CD8-positive, alpha-beta memory T cell (primary cell): Measurements from ENCODE around the gene FARP2. TPM values are rescaled to one million over a fixed set of nuclear protein-coding genes. Genes with fewer than 3 reads are reported as not detected.

Experiments
- CTCF ChIA-PET: fragments of 350-600 bp; sonication (Branson Sonifier 250); formaldehyde crosslinking; loops from one replicate; lab custom pipeline; 2021; ENCODE audit warnings: antibody characterized with exemption; lab: Charles Lee
- POLR2A ChIA-PET: fragments of 350-600 bp; sonication (Branson Sonifier 250); formaldehyde crosslinking; loops from one replicate; lab custom pipeline; 2021; ENCODE audit warnings: antibody characterized with exemption; lab: Charles Lee
- DNase-seq, 5 donors: peaks; one replicate each; pipeline versions ENCODE4 v3.0.0 to v3.0.0-alpha.2; 2020 to 2022; ENCODE audit warnings: mixed read lengths in 1 of 5
- H3K27ac ChIP-seq: one replicate; pipeline ENCODE4 v1.7.0; 2013; ENCODE audit warnings: low read depth, mild to moderate bottlenecking, low read length, moderate library complexity
- H3K27me3 ChIP-seq: 2 replicates; pipeline ENCODE4 v1.7.0; 2013; ENCODE audit warnings: low read length, mild to moderate bottlenecking; ENCODE audit not compliant: insufficient read depth, poor library complexity, severe bottlenecking
- H3K36me3 ChIP-seq: 2 replicates; pipeline ENCODE4 v1.7.0; 2013; ENCODE audit warnings: mild to moderate bottlenecking, low read length, moderate library complexity; ENCODE audit not compliant: insufficient read depth
- H3K4me1 ChIP-seq: 2 replicates; pipeline ENCODE4 v1.7.0; 2013; ENCODE audit warnings: mild to moderate bottlenecking, low read length, moderate library complexity; ENCODE audit not compliant: insufficient read depth
- H3K4me3 ChIP-seq: 2 replicates; pipeline ENCODE4 v1.7.0; 2013; ENCODE audit warnings: mild to moderate bottlenecking, low read length
- H3K9me3 ChIP-seq: 2 replicates; pipeline ENCODE4 v1.7.0; 2013; ENCODE audit warnings: mild to moderate bottlenecking, low read length
- H3K27ac Mint-ChIP-seq, 8 donors: one replicate each; pipeline ENCODE4 v1.8.0; 2020 to 2021; ENCODE audit warnings: mixed read lengths in 8 of 8, mild to moderate bottlenecking in 6 of 8, inconsistent platforms in 3 of 8, moderate library complexity in 3 of 8
- H3K27me3 Mint-ChIP-seq, 2 donors: one replicate each; pipeline ENCODE4 v1.8.0; 2020 to 2021; ENCODE audit warnings: mixed read lengths in 2 of 2, mild to moderate bottlenecking in 1 of 2, moderate library complexity in 1 of 2
- H3K36me3 Mint-ChIP-seq, 3 donors: one replicate each; pipeline ENCODE4 v1.8.0; 2020 to 2021; ENCODE audit warnings: mixed read lengths in 3 of 3, inconsistent platforms in 1 of 3, mild to moderate bottlenecking in 1 of 3
- H3K4me1 Mint-ChIP-seq, 3 donors: one replicate each; pipeline ENCODE4 v1.8.0; 2020 to 2021; ENCODE audit warnings: mixed read lengths in 3 of 3, inconsistent platforms in 1 of 3, mild to moderate bottlenecking in 1 of 3
- H3K4me3 Mint-ChIP-seq, 7 donors: one replicate each; pipeline ENCODE4 v1.8.0; 2020 to 2021; ENCODE audit warnings: mixed read lengths in 7 of 7, mild to moderate bottlenecking in 6 of 7, moderate library complexity in 4 of 7, inconsistent platforms in 2 of 7
- H3K9me3 Mint-ChIP-seq, 5 donors: one replicate each; pipeline ENCODE4 v1.8.0; 2020 to 2022; ENCODE audit warnings: mixed read lengths in 5 of 5, mild to moderate bottlenecking in 3 of 5, moderate library complexity in 2 of 5, inconsistent platforms in 1 of 5
- polyA plus RNA-seq: library from polyadenylated mRNA; unstranded; fragments of 300-500 nt; fragmentation: Illumina TruSeq; gene quantifications from one replicate; pipeline ENCODE4 v1.2.3, GENCODE V29; 2021
- total RNA-seq, 2 experiments: library from RNA; stranded (reverse); gene quantifications; one replicate each; pipeline ENCODE4 v1.2.3, GENCODE V29; 2021

Gene FARP2, protein sequence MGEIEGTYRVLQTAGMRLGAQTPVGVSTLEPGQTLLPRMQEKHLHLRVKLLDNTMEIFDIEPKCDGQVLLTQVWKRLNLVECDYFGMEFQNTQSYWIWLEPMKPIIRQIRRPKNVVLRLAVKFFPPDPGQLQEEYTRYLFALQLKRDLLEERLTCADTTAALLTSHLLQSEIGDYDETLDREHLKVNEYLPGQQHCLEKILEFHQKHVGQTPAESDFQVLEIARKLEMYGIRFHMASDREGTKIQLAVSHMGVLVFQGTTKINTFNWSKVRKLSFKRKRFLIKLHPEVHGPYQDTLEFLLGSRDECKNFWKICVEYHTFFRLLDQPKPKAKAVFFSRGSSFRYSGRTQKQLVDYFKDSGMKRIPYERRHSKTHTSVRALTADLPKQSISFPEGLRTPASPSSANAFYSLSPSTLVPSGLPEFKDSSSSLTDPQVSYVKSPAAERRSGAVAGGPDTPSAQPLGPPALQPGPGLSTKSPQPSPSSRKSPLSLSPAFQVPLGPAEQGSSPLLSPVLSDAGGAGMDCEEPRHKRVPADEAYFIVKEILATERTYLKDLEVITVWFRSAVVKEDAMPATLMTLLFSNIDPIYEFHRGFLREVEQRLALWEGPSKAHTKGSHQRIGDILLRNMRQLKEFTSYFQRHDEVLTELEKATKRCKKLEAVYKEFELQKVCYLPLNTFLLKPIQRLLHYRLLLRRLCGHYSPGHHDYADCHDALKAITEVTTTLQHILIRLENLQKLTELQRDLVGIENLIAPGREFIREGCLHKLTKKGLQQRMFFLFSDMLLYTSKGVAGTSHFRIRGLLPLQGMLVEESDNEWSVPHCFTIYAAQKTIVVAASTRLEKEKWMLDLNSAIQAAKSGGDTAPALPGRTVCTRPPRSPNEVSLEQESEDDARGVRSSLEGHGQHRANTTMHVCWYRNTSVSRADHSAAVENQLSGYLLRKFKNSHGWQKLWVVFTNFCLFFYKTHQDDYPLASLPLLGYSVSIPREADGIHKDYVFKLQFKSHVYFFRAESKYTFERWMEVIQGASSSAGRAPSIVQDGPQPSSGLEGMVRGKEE
- total RNA-seq (10 to 100 TPM; 32.8 to 36.0 TPM), polyA plus RNA-seq (10.4 TPM)

DNA sequence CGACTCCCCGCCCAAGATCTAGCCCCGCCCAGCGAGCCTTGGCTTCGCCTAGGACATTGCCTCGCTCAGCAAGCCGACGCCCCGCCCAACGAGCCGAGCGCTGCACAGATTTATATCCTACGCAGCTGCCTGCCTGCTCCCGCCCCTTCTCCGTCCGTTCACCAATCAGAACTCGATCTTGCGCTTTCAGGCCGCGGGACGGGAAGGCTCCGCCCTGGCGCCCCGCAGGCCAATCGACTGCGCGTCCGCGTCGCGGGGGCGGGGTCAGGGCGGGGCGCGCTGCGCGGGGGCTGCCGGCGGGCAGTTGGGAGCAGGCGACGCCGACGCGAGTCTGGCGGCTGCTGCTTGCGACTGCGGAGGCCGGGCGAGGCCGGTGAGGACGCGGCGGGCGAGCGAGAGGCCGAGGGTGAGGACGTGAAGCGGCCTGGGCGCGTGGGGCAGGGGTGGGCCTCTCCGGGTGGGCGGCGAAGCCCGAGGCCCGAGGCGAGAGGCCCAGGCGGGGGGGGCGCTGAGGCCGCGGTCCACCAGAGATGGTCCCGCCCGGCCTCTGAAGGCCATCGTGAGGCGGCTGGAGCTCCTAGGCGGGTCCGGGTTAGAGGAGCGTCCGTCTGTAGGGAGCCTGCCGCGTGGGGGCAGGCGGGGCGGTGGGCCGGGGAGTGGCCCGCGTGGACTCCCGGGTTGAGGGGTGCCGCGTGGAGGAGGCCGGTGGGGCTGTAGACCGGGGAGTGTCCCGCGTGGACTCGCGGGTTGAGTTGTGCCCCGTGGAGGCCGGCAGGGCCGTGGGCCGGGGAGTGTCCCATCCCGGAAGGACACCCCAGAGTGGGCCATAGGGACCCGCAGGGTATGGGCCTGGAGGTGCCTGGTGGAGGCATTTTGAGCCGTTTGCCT, at the start of gene FARP2:
Gene FARP2 (plus strand): TSS at position 303 of the 888 bp plus-strand sequence. CDS start 16,823 bp downstream, outside the sequence.
- Mint-ChIP-seq H3K4me1 (peaks cover 15 to 31% (median 18%) of the 10 kb centered on the region in 3 donors), H3K27ac (peak within 1 kb of the TSS; percentile 58 to 96 (median 88)), H3K36me3 (peaks cover 0 to 33% (median 7%) of the 10 kb centered on the region in 3 donors), H3K4me3 (peak within 1 kb of the TSS; percentile 74 to 92 (median 87)), H3K27me3 (no peaks in the 10 kb centered on the region), H3K9me3 (no peaks in the 10 kb centered on the region)
- Histone ChIP-seq H3K27ac (peak within 1 kb of the TSS; percentile 44), H3K9me3 (no peaks in the 10 kb centered on the region), H3K36me3 (peaks cover 9% of the 10 kb centered on the region), H3K27me3 (no peaks in the 10 kb centered on the region), H3K4me1 (peaks cover 11% of the 10 kb centered on the region), H3K4me3 (peak within 1 kb of the TSS; percentile 58)
- CTCF ChIA-PET, result no interaction called here
- POLR2A ChIA-PET, result no interaction called here
- peak; percentile 94 to 98 (median 97) for DNase-seq

DNA sequence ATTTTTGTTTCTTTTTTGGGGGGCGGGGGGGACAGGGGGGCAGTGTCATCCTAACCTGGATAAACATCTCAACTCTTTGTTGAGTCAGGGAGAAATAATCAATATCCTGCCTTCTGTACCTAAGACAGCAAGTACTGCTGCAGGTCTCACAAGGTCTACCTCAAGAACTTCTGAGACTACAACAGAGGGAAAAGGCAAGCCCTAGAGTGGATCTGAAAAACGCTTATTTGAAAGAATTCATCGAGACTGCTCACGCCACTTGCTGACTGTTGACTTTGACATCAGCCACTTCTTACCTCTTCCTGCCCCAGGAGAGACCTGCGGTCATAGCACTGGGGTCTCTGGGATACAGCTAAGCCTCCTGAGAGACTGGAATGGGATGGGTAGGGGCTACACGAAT, 49.0 kb upstream of the FARP2 start:
- Histone ChIP-seq H3K27ac (no peak overlapping the region), H3K9me3 (no peaks in the 10 kb centered on the region), H3K4me1 (peaks cover 43% of the 10 kb centered on the region), H3K4me3 (no peak overlapping the region), H3K36me3 (no peaks in the 10 kb centered on the region), H3K27me3 (no peaks in the 10 kb centered on the region)
- POLR2A ChIA-PET, result interaction anchor here (0.6 kb wide), 1 partner anchor 60 kb away, joined by 3 read pairs; no protein-coding TSS in a partner anchor
- Mint-ChIP-seq H3K27ac (peak overlapping the region in 6 of 8 donors; percentile 32 to 74 (median 50)), H3K4me1 (peaks cover 68 to 91% (median 82%) of the 10 kb centered on the region in 3 donors), H3K27me3 (no peaks in the 10 kb centered on the region), H3K9me3 (no peaks in the 10 kb centered on the region), H3K4me3 (peak overlapping the region in 2 of 7 donors; percentile 8 to 18), H3K36me3 (peaks cover 0 to 5% (median 2%) of the 10 kb centered on the region in 3 donors)
- no peak for DNase-seq
- CTCF ChIA-PET, result no interaction called here

DNA sequence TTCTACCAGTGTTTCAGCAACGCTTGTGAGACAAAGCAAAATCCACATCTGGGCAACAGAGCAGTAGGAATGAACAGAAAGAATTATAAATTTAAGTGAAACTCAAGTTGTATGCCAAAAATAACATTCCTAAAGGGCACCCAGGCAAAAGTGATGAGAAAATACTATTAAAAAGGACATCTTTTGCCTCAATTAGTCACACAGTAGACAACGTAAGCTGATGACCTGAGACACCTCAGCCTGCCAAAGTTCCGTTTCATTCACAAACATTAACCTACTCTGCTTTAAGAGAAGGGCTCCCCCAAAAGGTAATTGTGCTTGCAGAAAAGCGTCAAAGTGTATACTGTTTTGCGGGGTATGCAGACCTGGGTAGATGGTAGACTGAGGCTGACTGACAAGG, 47.8 kb upstream of the FARP2 start:
- H3K36me3 Mint-ChIP-seq, result peaks cover 0 to 5% (median 2%) of the 10 kb centered on the region in 3 donors
- Histone ChIP-seq H3K27ac (no peak overlapping the region), H3K4me1 (peaks cover 36% of the 10 kb centered on the region), H3K27me3 (no peaks in the 10 kb centered on the region), H3K9me3 (no peaks in the 10 kb centered on the region), H3K4me3 (no peak overlapping the region), H3K36me3 (no peaks in the 10 kb centered on the region)
- peaks cover 64 to 92% (median 82%) of the 10 kb centered on the region in 3 donors for H3K4me1 Mint-ChIP-seq
- peak overlapping the region in 6 of 8 donors; percentile 62 to 92 (median 72) for H3K27ac Mint-ChIP-seq
- DNase-seq, result no peak
- ChIA-PET POLR2A (no interaction called here), CTCF (no interaction called here)
- no peaks in the 10 kb centered on the region for H3K27me3 Mint-ChIP-seq
- H3K4me3 Mint-ChIP-seq, result no peak overlapping the region
- no peaks in the 10 kb centered on the region for H3K9me3 Mint-ChIP-seq

DNA sequence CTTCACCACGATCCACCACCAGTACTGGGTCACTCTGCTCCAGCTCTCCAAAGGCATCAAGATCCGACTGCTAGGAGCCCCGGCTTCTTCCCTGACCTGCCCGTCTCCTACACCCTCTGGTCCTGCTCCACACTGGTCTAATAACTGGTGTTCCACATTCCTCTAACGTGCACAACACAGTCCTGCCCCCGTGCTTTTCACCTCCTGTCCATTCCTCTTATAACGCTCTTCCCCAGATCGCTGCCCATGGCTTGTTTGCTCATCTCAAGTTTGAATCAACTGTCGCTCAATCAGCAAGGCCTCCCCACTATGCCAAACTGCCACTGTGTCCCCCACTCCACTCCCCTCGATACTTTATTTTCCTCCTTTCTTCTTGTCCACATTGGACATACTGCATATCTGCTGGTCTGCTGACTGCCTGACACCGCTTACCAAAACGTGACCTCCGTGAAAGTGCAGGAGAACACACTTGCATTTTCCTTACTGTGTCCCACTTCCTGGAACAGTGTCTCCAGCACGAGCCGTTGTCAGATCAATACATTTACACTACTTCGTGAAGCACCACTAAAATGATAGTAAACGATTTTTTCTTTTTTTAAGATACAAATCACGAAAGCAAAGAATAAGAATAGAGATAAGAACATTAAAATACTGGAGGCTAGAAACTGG, 47.1 kb upstream of the FARP2 start:
- CTCF ChIA-PET, result no interaction called here
- Mint-ChIP-seq H3K27me3 (no peaks in the 10 kb centered on the region), H3K4me1 (peaks cover 62 to 92% (median 80%) of the 10 kb centered on the region in 3 donors), H3K9me3 (no peaks in the 10 kb centered on the region), H3K4me3 (peak overlapping the region in 1 of 7 donors; percentile 40), H3K36me3 (peaks cover 0 to 5% (median 2%) of the 10 kb centered on the region in 3 donors), H3K27ac (peak overlapping the region; percentile 70 to 100 (median 92))
- no peak for DNase-seq
- Histone ChIP-seq H3K4me3 (no peak overlapping the region), H3K9me3 (no peaks in the 10 kb centered on the region), H3K27ac (peak overlapping the region; percentile 5), H3K36me3 (no peaks in the 10 kb centered on the region), H3K4me1 (peaks cover 41% of the 10 kb centered on the region), H3K27me3 (no peaks in the 10 kb centered on the region)
- POLR2A ChIA-PET, result no interaction called here

DNA sequence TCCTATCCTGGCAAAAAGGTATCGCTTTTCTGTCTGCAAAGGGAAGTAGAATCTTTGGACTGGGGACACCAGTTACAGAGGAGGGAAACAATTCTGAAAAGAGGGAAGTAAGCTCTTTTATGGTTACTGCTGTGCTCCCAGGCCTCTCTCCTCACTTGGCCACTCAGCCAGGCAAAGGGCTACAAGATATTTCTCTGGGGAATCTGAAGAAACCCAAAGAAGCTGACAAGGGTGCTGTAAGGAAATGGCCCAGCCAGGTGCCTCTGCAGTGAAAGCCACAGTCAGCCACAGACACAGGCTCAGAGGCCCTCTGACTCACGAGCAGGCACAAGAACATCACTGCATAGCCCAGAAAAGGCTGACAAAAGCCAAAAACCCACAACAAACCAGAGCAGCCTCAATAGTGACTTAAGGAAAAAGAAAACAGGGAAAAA, 46.4 kb upstream of the FARP2 start:
- CTCF ChIA-PET, result no interaction called here
- H3K4me3 Mint-ChIP-seq, result peak overlapping the region; percentile 5 to 69 (median 33)
- peak; percentile 38 to 80 (median 48) for DNase-seq
- H3K27ac Mint-ChIP-seq, result peak overlapping the region; percentile 70 to 100 (median 92)
- no peaks in the 10 kb centered on the region for H3K27me3 Mint-ChIP-seq
- Histone ChIP-seq H3K4me1 (peaks cover 48% of the 10 kb centered on the region), H3K27ac (peak overlapping the region; percentile 5), H3K27me3 (no peaks in the 10 kb centered on the region), H3K4me3 (no peak overlapping the region), H3K36me3 (no peaks in the 10 kb centered on the region), H3K9me3 (no peaks in the 10 kb centered on the region)
- peaks cover 0 to 8% (median 2%) of the 10 kb centered on the region in 3 donors for H3K36me3 Mint-ChIP-seq
- no peaks in the 10 kb centered on the region for H3K9me3 Mint-ChIP-seq
- POLR2A ChIA-PET, result no interaction called here
- peaks cover 64 to 91% (median 80%) of the 10 kb centered on the region in 3 donors for H3K4me1 Mint-ChIP-seq

DNA sequence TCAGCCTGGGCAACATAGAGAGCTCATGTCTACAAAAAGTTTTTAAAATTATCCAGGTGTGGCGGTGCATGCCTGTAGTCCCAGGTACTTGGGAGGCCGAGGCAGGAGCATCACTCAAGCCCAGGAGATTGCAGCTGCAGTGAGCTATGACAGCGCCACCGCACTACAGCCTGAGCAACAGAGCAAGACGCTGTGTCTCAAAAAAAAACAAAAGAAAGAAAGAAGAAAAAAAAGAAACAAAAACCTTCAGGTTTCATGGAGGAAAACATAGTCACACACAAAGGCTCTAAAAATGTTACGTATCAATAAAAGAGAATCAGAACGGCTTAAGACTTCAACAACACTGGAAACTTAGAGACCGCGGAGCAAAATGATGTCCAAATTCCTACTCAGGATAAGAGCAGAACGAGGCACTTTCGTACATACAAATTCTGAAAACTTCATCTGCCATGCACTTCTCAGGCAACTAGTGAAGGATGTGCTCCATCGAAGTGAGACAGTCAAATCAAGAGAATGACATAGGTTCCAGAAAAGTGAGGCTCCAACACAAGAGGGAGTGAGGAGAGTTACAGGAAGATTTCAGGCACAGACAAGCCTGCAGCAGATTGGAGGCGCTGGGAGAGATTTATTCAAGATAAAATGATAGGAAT, 45.0 kb upstream of the FARP2 start:
- no peak overlapping the region for H3K4me3 ChIP-seq
- POLR2A ChIA-PET, result no interaction called here
- peak overlapping the region in 7 of 8 donors; percentile 24 to 100 (median 61) for H3K27ac Mint-ChIP-seq
- no peaks in the 10 kb centered on the region for H3K27me3 ChIP-seq
- H3K4me1 Mint-ChIP-seq, result peaks cover 55 to 80% (median 71%) of the 10 kb centered on the region in 3 donors
- H3K36me3 Mint-ChIP-seq, result peaks cover 0 to 14% (median 2%) of the 10 kb centered on the region in 3 donors
- peak overlapping the region in 2 of 7 donors; percentile 44 to 76 for H3K4me3 Mint-ChIP-seq
- H3K4me1 ChIP-seq, result peaks cover 45% of the 10 kb centered on the region
- CTCF ChIA-PET, result no interaction called here
- peaks cover 0 to 2% of the 10 kb centered on the region in 2 donors for H3K27me3 Mint-ChIP-seq
- H3K27ac ChIP-seq, result no peak overlapping the region
- H3K36me3 ChIP-seq, result no peaks in the 10 kb centered on the region
- no peaks in the 10 kb centered on the region for H3K9me3 Mint-ChIP-seq
- DNase-seq, result no peak
- H3K9me3 ChIP-seq, result no peaks in the 10 kb centered on the region
